Stromal cell of bone marrow (primary cell): ENCODE results near the gene ATG101.

Experiments
- DNase-seq: peaks from one replicate; pipeline ENCODE4 v3.0.0-alpha.2; 2012; ENCODE audit warnings: low read depth

Gene ATG101

DNA sequence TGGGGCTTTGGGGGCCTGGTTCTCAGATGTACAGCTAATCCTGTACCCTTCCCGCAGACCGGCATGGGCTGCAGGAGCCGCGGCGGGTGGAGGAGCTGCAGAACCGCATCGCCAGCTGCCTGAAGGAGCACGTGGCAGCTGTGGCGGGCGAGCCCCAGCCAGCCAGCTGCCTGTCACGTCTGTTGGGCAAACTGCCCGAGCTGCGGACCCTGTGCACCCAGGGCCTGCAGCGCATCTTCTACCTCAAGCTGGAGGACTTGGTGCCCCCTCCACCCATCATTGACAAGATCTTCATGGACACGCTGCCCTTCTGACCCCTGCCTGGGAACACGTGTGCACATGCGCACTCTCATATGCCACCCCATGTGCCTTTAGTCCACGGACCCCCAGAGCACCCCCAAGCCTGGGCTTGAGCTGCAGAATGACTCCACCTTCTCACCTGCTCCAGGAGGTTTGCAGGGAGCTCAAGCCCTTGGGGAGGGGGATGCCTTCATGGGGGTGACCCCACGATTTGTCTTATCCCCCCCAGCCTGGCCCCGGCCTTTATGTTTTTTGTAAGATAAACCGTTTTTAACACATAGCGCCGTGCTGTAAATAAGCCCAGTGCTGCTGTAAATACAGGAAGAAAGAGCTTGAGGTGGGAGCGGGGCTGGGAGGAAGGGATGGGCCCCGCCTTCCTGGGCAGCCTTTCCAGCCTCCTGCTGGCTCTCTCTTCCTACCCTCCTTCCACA, 11.0 kb upstream of the ATG101 start:
- DNase-seq, result no peak

- no peak for DNase-seq
Observed at GRCh38 chr12:52059582-52060497, 9.9 kb upstream of the ATG101 start.

GRCh38 chr12:52060498-52061177, 9.1 kb upstream of the ATG101 start:
- DNase-seq, result no peak

DNA sequence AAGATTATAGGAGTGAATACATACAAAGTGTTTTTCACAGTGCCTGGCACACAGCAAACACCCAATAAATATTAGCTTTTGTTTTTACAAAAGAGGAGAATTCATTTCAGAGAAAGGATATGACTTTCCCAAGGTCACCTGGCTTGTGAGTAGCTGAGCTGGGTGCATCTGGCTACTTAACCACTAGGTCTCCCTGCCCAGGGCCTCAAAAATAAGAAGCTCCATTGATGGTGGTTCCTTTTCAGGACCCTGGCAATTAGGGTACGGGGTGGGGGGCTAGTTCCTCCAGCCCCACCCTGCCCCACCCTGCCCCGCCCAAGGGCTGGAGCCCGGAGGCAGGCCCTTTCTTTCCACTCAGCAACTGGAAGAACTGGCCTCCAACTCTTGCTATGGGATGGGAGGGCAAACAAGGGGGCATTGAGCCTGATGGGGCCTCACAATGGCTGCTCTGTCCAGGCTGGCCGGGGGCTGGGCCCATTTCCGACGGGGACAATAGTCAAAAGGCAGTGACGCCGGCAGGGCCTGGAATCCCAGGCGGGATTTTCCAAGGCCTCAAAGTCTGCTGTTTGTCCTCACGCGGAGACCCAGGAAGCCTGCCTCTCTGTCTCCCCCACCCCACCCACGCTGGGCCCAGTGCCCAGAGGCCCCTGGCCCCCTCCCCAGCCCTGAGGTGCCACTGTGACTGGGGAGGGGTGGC, 8.2 kb upstream of the ATG101 start:
- no peak for DNase-seq

- DNase-seq, result no peak
Observed at GRCh38 chr12:52062167-52063081, 7.4 kb upstream of the ATG101 start.

GRCh38 chr12:52063082-52063924, 6.5 kb upstream of the ATG101 start:
- DNase-seq, result no peak

GRCh38 chr12:52063981-52064649, 5.7 kb upstream of the ATG101 start:
- DNase-seq, result peak; percentile 92

GRCh38 chr12:52066346-52067080, 3.3 kb upstream of the ATG101 start:
- no peak for DNase-seq

GRCh38 chr12:52067081-52067374, 2.8 kb upstream of the ATG101 start:
- no peak for DNase-seq

- no peak for DNase-seq
Observed at GRCh38 chr12:52070185-52070925, 577 bp downstream of the ATG101 start.

DNA sequence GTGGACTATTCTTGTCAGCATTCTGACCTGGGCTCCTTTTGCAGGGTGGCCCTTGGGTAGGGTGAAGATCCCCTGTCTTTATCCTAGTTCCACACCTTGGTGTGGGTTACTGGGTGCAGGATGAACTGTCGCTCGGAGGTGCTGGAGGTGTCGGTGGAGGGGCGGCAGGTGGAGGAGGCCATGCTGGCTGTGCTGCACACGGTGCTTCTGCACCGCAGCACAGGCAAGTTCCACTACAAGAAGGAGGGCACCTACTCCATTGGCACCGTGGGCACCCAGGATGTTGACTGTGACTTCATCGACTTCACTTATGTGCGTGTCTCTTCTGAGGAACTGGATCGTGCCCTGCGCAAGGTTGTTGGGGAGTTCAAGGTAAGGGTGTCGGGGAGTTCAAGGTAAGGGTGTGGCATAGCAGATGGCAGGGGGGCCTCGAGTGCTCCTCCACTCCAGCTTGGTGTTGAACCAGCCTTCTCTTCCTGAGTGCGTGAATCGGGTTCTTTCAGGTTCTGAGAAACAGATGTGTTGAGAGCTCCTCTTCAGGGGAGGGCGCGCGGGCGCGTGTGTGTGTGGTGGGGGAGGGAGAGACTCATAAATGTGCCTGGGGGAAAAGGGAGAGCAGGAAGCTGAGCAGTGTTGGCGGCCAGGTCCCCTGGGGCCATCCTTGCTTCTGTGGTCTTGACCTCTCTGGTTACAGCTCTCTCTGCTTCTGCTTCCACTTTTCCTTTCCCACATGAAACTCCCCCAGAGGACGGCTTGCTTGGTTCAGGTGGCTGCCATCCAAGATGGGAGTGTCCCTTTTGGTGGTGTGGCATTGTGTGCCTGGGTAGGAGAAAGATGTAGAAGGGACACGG, 4.0 kb downstream of the ATG101 start:
- peak; percentile 75 for DNase-seq

DNA sequence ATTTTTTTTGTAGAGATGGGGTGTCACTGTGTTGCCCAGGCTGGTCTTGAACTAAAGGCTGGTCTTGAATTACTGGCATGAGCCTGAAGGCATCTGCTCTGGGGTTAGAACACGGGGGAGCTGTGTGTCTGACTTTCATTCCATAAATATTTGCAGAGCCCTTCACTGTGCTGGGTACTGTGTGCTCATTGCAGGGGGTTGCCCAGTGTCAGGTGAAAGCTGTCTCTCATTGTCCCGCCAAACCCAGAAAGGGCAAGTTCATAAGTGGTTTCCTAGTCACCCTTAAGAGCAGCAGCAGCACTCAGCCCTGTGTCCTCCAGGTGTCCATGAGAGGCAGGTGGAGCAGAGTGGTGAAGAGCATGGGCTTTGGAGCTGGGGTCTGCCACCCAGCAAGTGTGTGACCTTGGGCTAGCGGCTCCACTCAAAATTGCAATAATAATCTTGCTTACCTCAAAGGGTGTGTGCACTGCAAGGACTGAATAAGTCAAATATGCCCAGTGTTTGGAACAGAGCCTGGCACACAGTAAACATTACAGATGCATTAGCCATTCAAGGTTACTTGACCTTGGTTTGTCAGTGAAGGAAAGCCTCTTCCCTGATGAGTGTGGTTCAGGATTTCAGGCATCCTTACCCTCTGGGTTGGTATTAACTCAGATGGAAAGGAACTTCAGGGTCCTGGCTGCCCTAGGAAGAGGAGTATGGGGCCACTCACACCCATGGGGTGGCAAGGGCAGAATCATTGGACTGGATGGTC, 5.4 kb downstream of the ATG101 start:
- no peak for DNase-seq

GRCh38 chr12:52076811-52077210, 7.0 kb downstream of the ATG101 start:
- no peak for DNase-seq

- DNase-seq, result no peak
Observed at GRCh38 chr12:52078276-52078675, 8.5 kb downstream of the ATG101 start.

GRCh38 chr12:52079576-52080402, 10.0 kb downstream of the ATG101 start, which contains the start of gene SMIM41:
TSS of gene SMIM41 (plus strand) at chr12:52079704. CDS start at chr12:52079780, 76 bp downstream.
- DNase-seq, result no peak
